Lower lobe of right lung (tissue), 2 donors: ENCODE data around the gene AVPR2. TPM values are rescaled to one million over a fixed set of nuclear protein-coding genes. Genes with fewer than 3 reads are reported as not detected.

Experiments
- ATAC-seq, 2 donors: fragments of 200-7000 bp; cut with Tn5 transposase; one replicate each; pipeline ENCODE4 v1.9.1; 2020 to 2022; ENCODE audit warnings: mild to moderate bottlenecking in 2 of 2, moderate library complexity in 2 of 2
- DNase-seq: peaks from one replicate; pipeline ENCODE4 v3.0.0-alpha.2; 2020
- H3K27ac ChIP-seq: fragments of 200-600 bp; one replicate; pipeline ENCODE4 v1.8.0; 2022
- H3K27me3 ChIP-seq: fragments of 200-600 bp; one replicate; pipeline ENCODE4 v1.8.0; 2022; ENCODE audit warnings: low read depth
- H3K36me3 ChIP-seq: fragments of 200-600 bp; one replicate; pipeline ENCODE4 v1.8.0; 2022; ENCODE audit warnings: mild to moderate bottlenecking
- H3K4me1 ChIP-seq: fragments of 200-600 bp; one replicate; pipeline ENCODE4 v1.8.0; 2022
- H3K4me3 ChIP-seq: fragments of 200-600 bp; one replicate; pipeline ENCODE4 v1.8.0; 2022; ENCODE audit warnings: mild to moderate bottlenecking
- H3K9me3 ChIP-seq: fragments of 200-600 bp; one replicate; pipeline ENCODE4 v1.8.0; 2022
- CTCF ChIP-seq: fragments of 200-600 bp; IDR thresholded peaks from one replicate; pipeline ENCODE4 v1.8.0; 2022; ENCODE audit warnings: antibody characterized with exemption, mild to moderate bottlenecking
- intact Hi-C: fragments of 100-400 bp; cut with DNase I; formaldehyde crosslinking; loops from one replicate; pipeline ENCODE4 v1.11.0; 2022
- total RNA-seq: library from RNA; stranded (reverse); fragmentation: NEBNext Ultra II Directional; extraction: Animal tissue kit (Norgen Biotek cat#: 25700); gene quantifications from one replicate; pipeline ENCODE4 v1.2.1, GENCODE V29; 2021
- donor health status: DM: no; HTN: yes; CAD: no; lungs with severe emphysema.

AVPR2 gene
- total RNA-seq, 1 donor from 2014 or later = 1.9 TPM

GRCh38 chrX:153913211-153913610 lies 8.7 kb downstream of the AVPR2 start:
- no peak for DNase-seq
- ATAC-seq = no peak
- intact Hi-C loops = no loop called here
- Histone ChIP-seq H3K27me3 (no peaks in the 10 kb centered on the region), H3K27ac (no peak overlapping the region), H3K9me3 (no peaks in the 10 kb centered on the region), H3K4me1 (no peaks in the 10 kb centered on the region), H3K4me3 (no peak overlapping the region), H3K36me3 (peaks cover 9% of the 10 kb centered on the region)
- no peak for TF ChIP-seq CTCF

GRCh38 chrX:153913701-153914100 lies 9.2 kb downstream of the AVPR2 start:
- ATAC-seq = no peak
- no peak overlapping the region for H3K4me3 ChIP-seq
- no peak for DNase-seq
- H3K4me1 ChIP-seq = no peaks in the 10 kb centered on the region
- no peaks in the 10 kb centered on the region for H3K27me3 ChIP-seq
- H3K36me3 ChIP-seq = peaks cover 14% of the 10 kb centered on the region
- intact Hi-C loops = no loop called here
- no peak for TF ChIP-seq CTCF
- H3K9me3 ChIP-seq = no peaks in the 10 kb centered on the region
- H3K27ac ChIP-seq = no peak overlapping the region

- Histone ChIP-seq H3K36me3 (peaks cover 8% of the 10 kb centered on the region), H3K27me3 (no peaks in the 10 kb centered on the region), H3K4me1 (peaks cover 22% of the 10 kb centered on the region), H3K27ac (no peak overlapping the region), H3K9me3 (no peaks in the 10 kb centered on the region), H3K4me3 (no peak overlapping the region)
- DNase-seq (no peak), ATAC-seq (no peak)
- intact Hi-C loops = no loop called here
- no peak for TF ChIP-seq CTCF
Observed at GRCh38 chrX:153917869-153918268, 13.4 kb downstream of the AVPR2 start.

GRCh38 chrX:153919281-153919680 lies 14.8 kb downstream of the AVPR2 start:
- Histone ChIP-seq H3K9me3 (no peaks in the 10 kb centered on the region), H3K4me1 (peaks cover 32% of the 10 kb centered on the region), H3K4me3 (no peak overlapping the region), H3K36me3 (peaks cover 6% of the 10 kb centered on the region), H3K27me3 (no peaks in the 10 kb centered on the region), H3K27ac (no peak overlapping the region)
- intact Hi-C loops = no loop called here
- DNase-seq = peak; percentile 7
- no peak for ATAC-seq
- no peak for TF ChIP-seq CTCF

GRCh38 chrX:153920546-153920945 lies 16.1 kb downstream of the AVPR2 start:
- H3K27ac ChIP-seq = no peak overlapping the region
- H3K4me3 ChIP-seq = no peak overlapping the region
- peak; percentile 19 for DNase-seq
- H3K4me1 ChIP-seq = peaks cover 32% of the 10 kb centered on the region
- H3K27me3 ChIP-seq = no peaks in the 10 kb centered on the region
- TF ChIP-seq CTCF = no peak
- no peak for ATAC-seq
- intact Hi-C loops = no loop called here
- peaks cover 6% of the 10 kb centered on the region for H3K36me3 ChIP-seq
- H3K9me3 ChIP-seq = no peaks in the 10 kb centered on the region

GRCh38 chrX:153921070-153921469 lies 16.6 kb downstream of the AVPR2 start:
- TF ChIP-seq CTCF = no peak
- H3K9me3 ChIP-seq = no peaks in the 10 kb centered on the region
- ATAC-seq (no peak), DNase-seq (peak; percentile 13)
- peak overlapping the region; percentile 27 for H3K4me3 ChIP-seq
- peaks cover 32% of the 10 kb centered on the region for H3K4me1 ChIP-seq
- peak overlapping the region; percentile 31 for H3K27ac ChIP-seq
- no peaks in the 10 kb centered on the region for H3K27me3 ChIP-seq
- intact Hi-C loops = no loop called here
- peaks cover 6% of the 10 kb centered on the region for H3K36me3 ChIP-seq
